IMR-90 (cell line): ENCODE data around the gene SDHA. TPM values are rescaled to one million over a fixed set of nuclear protein-coding genes. Genes with fewer than 3 reads are reported as not detected.
"Not testable (repeated sequence)": the region's sequence is repeated elsewhere in the genome, so short reads cannot be mapped to it uniquely, and the experiment has no call there.

Source experiments
- ATAC-seq: fragments of 200-7000 bp; cut with Tn5 transposase; 2 replicates; pipeline ENCODE4 v1.9.1; 2020; ENCODE audit warnings: low read depth, mild to moderate bottlenecking, moderate library complexity
- BruUV-seq: library from RNA; stranded (reverse); fragments of 400-500 nt; replicated peaks from 2 replicates; lab custom pipeline; 2021; lab: Mats Ljungman, UMichigan
- CTCF ChIA-PET: fragments of 300-600 bp; formaldehyde crosslinking; extraction: SDS; loops from one replicate; lab custom pipeline; 2021; ENCODE audit warnings: antibody characterized with exemption; lab: Yijun Ruan, JAX
- POLR2A ChIA-PET: fragments of 300-600 bp; sonication (Branson Sonifier 250); formaldehyde crosslinking; loops from one replicate; lab custom pipeline; 2022; ENCODE audit warnings: antibody characterized with exemption; ENCODE audit not compliant: unreplicated experiment; lab: Charles Lee
- DNase-seq: peaks from one replicate; pipeline ENCODE4 v3.0.0; 2013
- H2AFZ ChIP-seq: replicated peaks from 2 replicates; pipeline ENCODE3; 2013; ENCODE audit warnings: low read length, mild to moderate bottlenecking; ENCODE audit not compliant: poor library complexity
- H2AK5ac ChIP-seq: 2 replicates; pipeline ENCODE4 v1.6.1; 2013; ENCODE audit warnings: low read depth, low read length, inconsistent platforms
- H2AK9ac ChIP-seq: replicated peaks from 2 replicates; pipeline ENCODE3; 2013; ENCODE audit warnings: mild to moderate bottlenecking, low read depth, low read length, moderate library complexity; ENCODE audit not compliant: poor library complexity
- H2BK120ac ChIP-seq: 2 replicates; pipeline ENCODE4 v1.6.1; 2013; ENCODE audit warnings: low read depth, low read length, inconsistent platforms
- H2BK15ac ChIP-seq: 3 replicates; pipeline ENCODE4 v1.6.1; 2013; ENCODE audit warnings: low read depth, low read length, inconsistent platforms
- H2BK20ac ChIP-seq: 2 replicates; pipeline ENCODE4 v1.6.1; 2013; ENCODE audit warnings: low read depth, mild to moderate bottlenecking, inconsistent platforms, low read length, moderate library complexity
- H2BK5ac ChIP-seq: 2 replicates; pipeline ENCODE4 v1.6.1; 2013; ENCODE audit warnings: mild to moderate bottlenecking, low read depth, low read length, inconsistent platforms; ENCODE audit not compliant: poor library complexity, severe bottlenecking
- H3K14ac ChIP-seq: replicated peaks from 2 replicates; pipeline ENCODE4 v1.6.1; 2013; ENCODE audit warnings: low read depth, low read length, inconsistent platforms
- H3K18ac ChIP-seq: 2 replicates; pipeline ENCODE4 v1.6.1; 2013; ENCODE audit warnings: low read depth, low read length, control low read depth
- H3K23ac ChIP-seq: 2 replicates; pipeline ENCODE4 v1.6.1; 2013; ENCODE audit warnings: low read depth, low read length, inconsistent platforms
- H3K27ac ChIP-seq: 2 replicates; pipeline ENCODE4 v1.5.1; 2013; ENCODE audit warnings: mild to moderate bottlenecking, control low read depth, low read length; ENCODE audit not compliant: insufficient read depth
- H3K27me3 ChIP-seq: 2 replicates; pipeline ENCODE4 v1.6.1; 2013; ENCODE audit warnings: low read length; ENCODE audit not compliant: control insufficient read depth, insufficient read depth
- H3K36me3 ChIP-seq: 2 replicates; pipeline ENCODE4 v1.6.1; 2013; ENCODE audit warnings: low read length, mixed read lengths; ENCODE audit not compliant: control insufficient read depth, insufficient read depth
- H3K4ac ChIP-seq: 2 replicates; pipeline ENCODE4 v1.6.1; 2013; ENCODE audit warnings: low read depth, low read length, inconsistent platforms
- H3K4me1 ChIP-seq: 2 replicates; pipeline ENCODE4 v1.6.1; 2013; ENCODE audit warnings: low read length, mixed read lengths; ENCODE audit not compliant: control insufficient read depth, insufficient read depth
- H3K4me2 ChIP-seq: 2 replicates; pipeline ENCODE4 v1.6.1; 2013; ENCODE audit warnings: low read depth, mild to moderate bottlenecking, control low read depth, low read length, moderate library complexity
- H3K4me3 ChIP-seq: 2 replicates; pipeline ENCODE4 v1.5.1; 2013; ENCODE audit warnings: low read depth, mild to moderate bottlenecking, control low read depth, low read length, moderate library complexity; ENCODE audit not compliant: insufficient read depth
- H3K56ac ChIP-seq: 2 replicates; pipeline ENCODE4 v1.6.1; 2013; ENCODE audit warnings: low read length, inconsistent platforms; ENCODE audit not compliant: insufficient read depth; ENCODE audit errors: extremely low read depth
- H3K79me1 ChIP-seq, 2 experiments: 2 replicates each; pipeline ENCODE4 v1.6.1; 2013; ENCODE audit warnings: low read length in 2 of 2, inconsistent platforms in 1 of 2, low read depth in 1 of 2
- H3K9ac ChIP-seq: 2 replicates; pipeline ENCODE4 v1.6.1; 2013; ENCODE audit warnings: low read depth, low read length, control low read depth
- H3K9me1 ChIP-seq: 2 replicates; pipeline ENCODE4 v1.6.1; 2013; ENCODE audit warnings: low read length, inconsistent platforms; ENCODE audit not compliant: insufficient read depth
- H3K9me3 ChIP-seq: 2 replicates; pipeline ENCODE4 v1.6.1; 2013; ENCODE audit warnings: low read length; ENCODE audit not compliant: control insufficient read depth, insufficient read depth
- H4K20me1 ChIP-seq: 2 replicates; pipeline ENCODE4 v1.6.1; 2013; ENCODE audit warnings: low read length, inconsistent platforms; ENCODE audit not compliant: insufficient read depth
- H4K5ac ChIP-seq: 2 replicates; pipeline ENCODE4 v1.6.1; 2013; ENCODE audit warnings: mild to moderate bottlenecking, low read depth, low read length, control low read depth
- H4K8ac ChIP-seq, 2 experiments: 2 replicates each; pipeline ENCODE4 v1.6.1; 2013; ENCODE audit warnings: low read depth in 2 of 2, low read length in 2 of 2, control low read depth in 1 of 2, inconsistent platforms in 1 of 2
- H4K91ac ChIP-seq: 2 replicates; pipeline ENCODE4 v1.6.1; 2013; ENCODE audit warnings: low read depth, low read length, inconsistent platforms; ENCODE audit not compliant: insufficient read depth
- WGBS, 2 experiments: methylation state at CpG; one replicate each; pipeline versions ENCODE4 v1.1.5 to v1.1.7; 2013; ENCODE audit warnings: missing lambda C conversion rate in 2 of 2; ENCODE audit not compliant: insufficient read length in 1 of 2; ENCODE audit errors: extremely low coverage in 2 of 2; 5-methylcytosine and 5-hydroxymethylcytosine counted together
- dilution Hi-C: fragments of 300-500 bp; cut with HindIII; formaldehyde crosslinking; loops from one replicate; pipeline ENCODE4 v1.14.3; 2018; ENCODE audit warnings: low sequenced_read_pairs; ENCODE audit not compliant: unreplicated experiment
- in situ Hi-C: fragments of 300-500 bp; cut with MboI; formaldehyde crosslinking; loops from 3 replicates; pipeline ENCODE4 v1.14.3; 2019; ENCODE audit warnings: low sequenced_read_pairs, inconsistent platforms, mixed read lengths
- intact Hi-C: fragments of 100-400 bp; cut with micrococcal nuclease; formaldehyde crosslinking; loops from 2 replicates; pipeline ENCODE4 v1.10.0; 2022
- polyA plus RNA-seq, 3 experiments: library from polyadenylated mRNA; depleted of rRNA; stranded (reverse); fragments of >200 nt; gene quantifications; 2 replicates each; pipeline ENCODE4 v1.2.3, GENCODE V29; 2012; ENCODE audit warnings: low replicate concordance in 1 of 3
- total RNA-seq: library from RNA; depleted of rRNA; stranded (reverse); fragments of >200 nt; gene quantifications from 2 replicates; pipeline ENCODE4 v1.2.3, GENCODE V29; 2012

Gene SDHA
- total and polyA plus RNA-seq, 2 of the 4 experiments (the other 2 are of a cell fraction) = 105 to 121 TPM

DNA sequence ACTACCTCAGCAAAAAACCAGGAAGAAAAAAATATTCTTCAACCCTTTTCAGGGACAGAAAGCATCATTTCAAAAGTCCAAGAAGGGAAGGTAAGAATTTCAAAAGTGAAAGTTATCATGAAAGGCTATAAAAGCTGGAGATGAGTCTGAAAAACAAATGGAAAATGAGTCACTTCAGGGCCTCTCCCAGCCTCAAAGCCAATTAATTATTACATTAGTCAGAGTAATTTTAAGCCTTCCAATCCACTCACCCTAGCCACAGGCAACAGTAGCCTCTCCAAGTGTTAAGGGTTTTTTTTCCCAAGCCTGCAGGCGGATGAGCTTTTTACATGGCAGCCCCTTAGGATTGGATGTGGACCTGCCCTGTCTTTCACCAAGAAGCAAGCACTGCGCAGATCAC lies 2.9 kb upstream of the SDHA start:
- H2AK5ac ChIP-seq = peak overlapping the region; percentile 50; the same call in 1 of the 2 replicates
- POLR2A ChIA-PET, H3K4me1 ChIP-seq, H2BK15ac ChIP-seq, H2BK20ac ChIP-seq, H3K23ac ChIP-seq, H2AK9ac ChIP-seq, H3K9ac ChIP-seq, H3K4me3 ChIP-seq, H4K8ac ChIP-seq, CTCF ChIA-PET, H3K4ac ChIP-seq, H3K14ac ChIP-seq, H3K4me2 ChIP-seq, H3K27ac ChIP-seq, in situ Hi-C loops, dilution Hi-C loops, H2BK5ac ChIP-seq, H3K18ac ChIP-seq, H2BK120ac ChIP-seq, H4K5ac ChIP-seq, ATAC-seq, H3K56ac ChIP-seq, H3K27me3 ChIP-seq, H2AFZ ChIP-seq, H4K91ac ChIP-seq, H3K36me3 ChIP-seq, H3K9me1 ChIP-seq, H3K9me3 ChIP-seq, intact Hi-C loops, BruUV-seq: not testable (repeated sequence)
- H4K20me1 ChIP-seq = peaks cover 24% of the 10 kb centered on the region
- H3K79me1 ChIP-seq = peaks cover 16 to 31% of the 10 kb centered on the region in 2 experiments
- DNase-seq = peak; percentile 44
- WGBS, 2 experiments = no CpG with 5 or more reads among the region's 2 CpGs

- H3K9me1 ChIP-seq, H3K36me3 ChIP-seq, H3K27me3 ChIP-seq, H2BK20ac ChIP-seq, ATAC-seq, BruUV-seq, H2BK120ac ChIP-seq, H3K56ac ChIP-seq, DNase-seq, in situ Hi-C loops, H4K8ac ChIP-seq, H3K4me1 ChIP-seq, intact Hi-C loops, H2AK9ac ChIP-seq, H4K91ac ChIP-seq, H3K9me3 ChIP-seq, H3K14ac ChIP-seq, H3K23ac ChIP-seq, H2BK15ac ChIP-seq, H3K9ac ChIP-seq, H3K4ac ChIP-seq, H2AK5ac ChIP-seq, H3K4me2 ChIP-seq, CTCF ChIA-PET, H4K5ac ChIP-seq, H2BK5ac ChIP-seq, dilution Hi-C loops, H3K18ac ChIP-seq, POLR2A ChIA-PET, H3K4me3 ChIP-seq, H2AFZ ChIP-seq, H3K27ac ChIP-seq: not testable (repeated sequence)
- Histone ChIP-seq H4K20me1 (peaks cover 25% of the 10 kb centered on the region), H3K79me1 (peaks cover 14 to 31% of the 10 kb centered on the region in 2 experiments; a peak in 3 of 4 replicates)
- WGBS, 2 experiments = no CpG with 5 or more reads among the region's 10 CpGs
These were observed 2.0 kb upstream of the SDHA start for GRCh38 chr5:216076-216475.
